NCI-H2107 treated with DMSO at 0.1 percent for 48 hours (cell line): ENCODE results near the gene TBATA.

Experiments used
- DNase-seq: peaks from one replicate; lab custom pipeline; 2025; ENCODE audit not compliant: unreplicated experiment; lab: John Stamatoyannopoulos, UW

TBATA gene

DNA sequence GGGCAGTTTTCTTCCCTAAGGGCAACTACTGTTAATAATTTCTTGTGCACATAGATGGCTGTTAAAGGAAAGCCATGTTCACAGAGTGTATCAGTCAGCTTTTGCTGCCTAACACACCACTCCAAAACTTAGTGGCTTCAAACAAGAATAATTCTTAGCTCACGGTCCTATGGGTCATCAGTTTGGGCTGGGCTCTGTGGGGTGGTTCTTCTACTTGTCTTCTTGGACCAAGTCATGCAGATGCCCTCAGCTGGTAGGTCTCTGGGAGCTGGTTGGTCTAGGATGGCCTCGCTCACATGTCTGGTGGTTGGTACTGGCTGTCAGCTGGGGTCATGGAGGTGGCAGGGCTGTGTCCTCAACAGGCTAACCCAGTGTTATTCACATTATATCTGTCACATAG, 39.6 kb downstream of the TBATA start:
- no peak for DNase-seq

GRCh38 chr10:70744617-70745143, 40.5 kb downstream of the TBATA start:
- DNase-seq = no peak

GRCh38 chr10:70743879-70744278, 41.3 kb downstream of the TBATA start:
- DNase-seq = no peak

- DNase-seq = no peak
These were observed 41.8 kb downstream of the TBATA start for GRCh38 chr10:70743430-70743788.

DNA sequence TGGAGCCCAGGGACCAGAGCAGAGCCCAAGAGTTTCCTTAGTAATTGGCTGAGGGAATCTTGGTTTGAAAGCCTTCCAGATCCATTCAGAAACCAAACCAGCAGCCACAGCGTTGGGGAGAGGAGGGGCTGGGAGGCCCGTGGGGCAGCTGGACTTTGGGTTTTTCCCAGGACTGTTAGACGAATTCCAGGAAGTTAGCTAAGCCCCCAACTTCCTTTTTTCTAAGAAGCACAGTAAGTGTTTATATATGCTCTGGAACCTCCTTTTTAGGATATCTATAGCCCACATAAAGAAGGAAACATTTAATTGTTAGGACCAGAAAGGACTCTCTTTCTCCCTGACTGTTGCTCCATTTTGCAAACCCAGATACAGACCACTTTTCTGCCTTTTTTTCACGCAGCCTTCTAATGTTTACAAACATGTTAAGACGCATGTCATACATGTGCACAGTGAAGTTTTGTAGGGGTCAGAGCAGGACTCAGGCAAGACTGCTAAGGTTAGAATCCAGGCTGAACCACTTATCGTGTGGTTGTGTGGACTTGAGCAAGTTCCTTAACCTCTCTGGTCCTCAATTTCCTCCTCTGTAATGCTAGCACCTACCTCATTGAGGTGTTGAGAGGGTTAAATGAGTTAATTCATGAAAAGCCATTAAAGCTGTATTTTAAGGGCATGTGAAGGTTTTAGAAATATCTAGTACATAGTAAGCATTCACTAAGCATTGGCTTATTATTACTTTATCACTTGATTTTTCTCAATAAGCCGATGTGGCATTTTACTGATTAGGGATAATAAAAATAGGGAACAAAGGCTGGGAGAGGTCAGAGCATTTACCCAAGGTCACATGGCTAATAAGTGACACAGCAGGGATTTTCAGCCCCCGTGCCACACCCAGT, 42.4 kb downstream of the TBATA start:
- no peak for DNase-seq

- no peak for DNase-seq
These were observed 44.5 kb downstream of the TBATA start for GRCh38 chr10:70740406-70741288.

DNA sequence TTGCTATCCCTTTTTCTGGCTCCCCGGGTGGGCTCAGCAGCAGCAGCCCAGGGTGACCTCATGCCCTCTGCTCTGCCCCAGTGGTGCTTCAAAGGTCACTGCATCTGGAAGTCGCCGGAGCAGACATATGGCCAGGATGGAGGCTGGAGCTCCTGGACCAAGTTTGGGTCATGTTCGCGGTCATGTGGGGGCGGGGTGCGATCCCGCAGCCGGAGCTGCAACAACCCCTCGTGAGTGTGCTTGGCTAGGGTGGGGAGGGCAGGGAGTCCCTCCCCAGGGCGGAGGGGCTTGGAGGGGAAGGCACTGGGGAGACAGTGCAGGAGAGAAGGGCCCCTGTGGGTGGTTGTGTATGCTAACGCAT, 46.4 kb downstream of the TBATA start:
- DNase-seq = no peak

DNA sequence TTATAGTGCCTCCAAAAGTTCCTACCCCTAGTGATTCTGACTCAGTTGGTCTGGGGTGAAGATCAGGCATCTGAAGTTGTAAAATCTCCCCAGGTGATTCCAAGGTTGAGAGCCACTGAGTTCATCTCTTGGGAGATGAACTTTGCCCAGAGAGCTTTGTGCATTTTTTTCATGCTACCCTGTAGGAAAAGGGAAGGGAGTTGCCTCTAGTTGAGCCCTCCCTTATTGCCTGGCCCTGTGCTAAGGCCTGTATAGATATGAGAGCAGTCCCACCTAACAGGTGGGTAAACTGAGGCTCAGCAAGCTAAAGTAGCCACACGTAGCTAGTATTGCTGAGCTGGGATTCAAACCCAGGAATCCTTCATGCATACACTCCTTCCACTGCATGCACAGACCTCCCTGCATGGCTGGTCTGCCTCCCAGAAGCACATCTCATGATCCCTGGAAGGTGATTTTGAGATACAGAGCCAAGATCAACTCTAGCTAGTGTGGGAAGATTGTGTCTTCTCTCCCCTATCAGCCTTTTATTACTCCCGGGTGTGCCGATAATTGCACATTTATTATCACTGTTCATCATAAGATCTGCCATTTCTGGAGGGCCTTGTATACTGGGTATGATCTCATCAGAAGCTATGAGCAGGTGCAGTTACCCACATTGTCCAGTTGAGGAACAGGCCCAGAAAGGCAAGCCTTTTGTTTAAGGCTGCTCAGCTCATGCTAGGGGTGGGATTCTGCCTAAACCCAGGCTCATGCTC, 47.0 kb downstream of the TBATA start:
- DNase-seq = no peak

- no peak for DNase-seq
These were observed 47.9 kb downstream of the TBATA start for GRCh38 chr10:70737250-70737649.

DNA sequence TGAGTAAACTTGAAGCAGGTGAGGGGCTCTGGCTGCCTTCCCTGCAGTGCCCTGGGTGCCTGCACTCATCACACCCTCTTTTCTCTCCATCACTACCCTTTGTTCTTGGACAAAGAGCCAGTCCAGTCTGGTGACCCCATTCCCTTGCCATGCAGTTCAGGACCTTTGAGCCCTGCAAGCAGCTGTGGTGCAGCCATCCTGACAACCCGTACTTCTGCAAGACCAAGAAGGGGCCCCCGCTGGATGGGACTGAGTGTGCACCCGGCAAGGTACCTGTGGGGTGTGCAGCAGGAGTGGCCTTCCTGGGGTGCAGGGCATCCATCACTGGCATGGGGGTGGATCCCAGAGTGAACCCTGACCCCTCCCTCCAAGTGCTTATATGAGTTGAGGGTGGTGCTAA, 48.7 kb downstream of the TBATA start:
- no peak for DNase-seq

DNA sequence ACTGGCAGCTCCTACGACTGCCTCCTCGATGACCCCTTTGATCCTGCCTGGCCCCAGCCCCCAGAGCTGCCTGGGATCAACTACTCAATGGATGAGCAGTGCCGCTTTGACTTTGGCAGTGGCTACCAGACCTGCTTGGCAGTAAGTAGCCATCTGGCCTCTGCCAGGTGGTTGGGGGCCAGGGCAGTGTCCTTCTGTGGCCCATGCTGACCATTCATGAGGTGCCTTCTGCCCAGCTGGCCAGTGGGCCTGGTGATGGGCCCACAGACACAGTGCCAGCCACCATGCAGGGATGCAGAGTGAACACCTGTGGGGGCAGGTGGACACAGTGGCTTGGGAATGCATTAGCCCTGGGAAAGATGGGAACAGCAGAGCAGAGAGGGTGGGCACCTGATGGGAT, 50.0 kb downstream of the TBATA start:
- DNase-seq = no peak

GRCh38 chr10:70733051-70733450, 52.1 kb downstream of the TBATA start:
- DNase-seq = no peak

GRCh38 chr10:70732569-70732968, 52.6 kb downstream of the TBATA start:
- DNase-seq = no peak

DNA sequence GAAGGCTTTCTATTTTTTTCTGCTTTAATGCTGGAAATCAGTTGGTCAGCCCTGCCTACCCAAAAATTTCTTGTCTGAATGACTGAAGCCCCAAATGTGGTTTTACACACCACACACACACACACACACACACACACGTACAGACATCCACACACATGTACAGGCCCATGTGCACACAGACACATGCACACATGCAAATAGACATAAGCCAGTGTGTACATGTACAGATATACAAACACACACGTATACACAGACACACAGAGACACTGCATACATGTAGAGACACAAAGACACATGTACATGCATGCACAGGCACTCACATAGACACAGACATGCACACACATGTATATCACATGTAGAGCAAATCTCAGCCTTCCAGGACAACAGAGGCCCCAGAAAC, 54.2 kb downstream of the TBATA start:
- no peak for DNase-seq

- DNase-seq = peak; percentile 87
These were observed 55.3 kb downstream of the TBATA start for GRCh38 chr10:70729763-70730357.

DNA sequence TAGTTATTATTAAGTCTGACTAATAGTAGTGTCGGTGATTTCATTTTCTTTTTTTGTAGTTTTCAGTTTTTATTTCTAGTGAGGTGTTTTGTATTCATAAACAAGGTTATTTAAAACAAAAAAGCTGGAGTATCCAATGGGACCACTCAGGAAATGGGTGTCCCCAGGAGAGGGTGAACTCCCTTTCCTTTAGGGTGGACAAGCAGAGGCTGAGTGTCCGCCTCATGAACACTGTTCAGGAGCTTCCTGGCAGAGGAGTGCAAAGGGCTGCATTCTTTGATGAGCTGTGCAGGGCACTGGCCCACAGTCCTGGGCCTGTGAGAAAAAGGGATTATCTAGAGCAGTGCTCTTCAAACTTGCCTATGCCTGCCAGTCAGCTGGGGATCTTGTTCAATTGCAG, 56.8 kb downstream of the TBATA start:
- no peak for DNase-seq

DNA sequence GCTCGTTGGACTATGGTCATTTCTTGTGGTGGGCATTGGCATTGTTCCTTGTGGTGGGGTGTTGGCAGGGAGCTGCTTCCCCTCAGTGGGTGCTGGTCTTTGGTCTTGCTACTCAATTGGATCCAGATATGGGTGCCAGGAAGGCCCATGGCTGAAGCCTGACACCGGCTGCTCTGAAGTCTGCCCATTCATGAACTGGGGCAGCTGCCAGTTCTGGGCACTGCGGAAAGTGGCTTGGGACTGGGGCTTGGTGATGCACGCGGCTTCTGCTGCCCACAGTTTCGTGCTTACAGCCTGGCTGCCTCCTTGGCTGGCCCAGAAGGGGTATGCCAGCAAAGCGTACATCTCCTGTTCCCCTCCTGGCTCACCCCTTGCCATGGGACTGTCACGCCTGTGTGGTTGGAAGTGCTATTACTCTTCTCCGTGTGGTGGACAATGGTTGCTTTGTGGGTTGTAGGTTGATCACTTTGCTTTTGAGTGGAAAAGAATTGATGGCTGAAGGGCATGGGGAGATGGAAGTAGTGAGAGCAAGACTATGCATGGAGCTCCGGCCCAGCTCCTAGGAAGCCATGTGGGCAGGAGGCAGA, 58.2 kb downstream of the TBATA start:
- no peak for DNase-seq

GRCh38 chr10:70723771-70724170, 61.4 kb downstream of the TBATA start:
- no peak for DNase-seq

- no peak for DNase-seq
These were observed 62.3 kb downstream of the TBATA start for GRCh38 chr10:70722820-70723424.
